Activated naive CD4-positive, alpha-beta T cell (primary cell): ENCODE measurements around the gene MYH9.
"Not testable (repeated sequence)": the region's sequence is repeated elsewhere in the genome, so short reads cannot be mapped to it uniquely, and the experiment has no call there.

ENCODE experiments used
- DNase-seq, 4 experiments: peaks; one replicate each; lab custom pipeline; 2025; lab: John Stamatoyannopoulos, UW

The MYH9 gene

DNA sequence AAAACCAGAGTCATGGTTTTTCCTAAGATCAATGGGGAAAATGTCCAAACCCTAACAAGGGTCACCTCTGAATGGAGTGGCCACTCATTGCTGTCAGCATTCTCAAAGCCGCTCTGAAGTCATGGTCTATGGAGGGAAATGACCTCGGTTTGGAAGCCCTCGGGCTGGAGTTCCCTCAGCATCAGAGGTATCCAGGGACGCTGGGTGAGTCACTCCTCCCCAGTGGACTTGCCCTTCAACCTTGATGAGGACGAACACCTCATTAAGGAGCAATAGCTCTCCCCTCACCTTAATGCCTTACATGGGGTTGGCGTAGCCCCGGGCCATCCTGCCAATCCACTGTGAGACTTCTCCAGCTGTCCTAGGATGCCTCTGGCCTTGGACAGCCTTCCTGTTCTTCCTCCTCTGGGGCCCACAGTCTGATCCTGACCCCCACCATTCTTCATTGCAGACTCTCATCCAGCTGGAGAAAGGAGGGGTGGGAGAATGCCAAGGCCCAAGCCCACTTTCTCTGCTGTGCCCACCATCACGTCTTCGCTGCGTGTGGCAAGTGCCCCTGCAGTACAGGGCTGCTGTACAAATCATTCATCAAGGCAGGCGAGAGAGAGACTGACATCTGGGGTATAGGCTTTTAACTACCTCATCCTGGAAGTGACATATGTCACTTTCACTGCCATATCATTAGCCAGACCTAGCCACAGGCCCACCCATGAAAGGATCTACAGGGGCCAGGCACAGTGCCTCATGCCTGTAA lies 25.4 kb upstream of the MYH9 start:
- no peak for DNase-seq

DNA sequence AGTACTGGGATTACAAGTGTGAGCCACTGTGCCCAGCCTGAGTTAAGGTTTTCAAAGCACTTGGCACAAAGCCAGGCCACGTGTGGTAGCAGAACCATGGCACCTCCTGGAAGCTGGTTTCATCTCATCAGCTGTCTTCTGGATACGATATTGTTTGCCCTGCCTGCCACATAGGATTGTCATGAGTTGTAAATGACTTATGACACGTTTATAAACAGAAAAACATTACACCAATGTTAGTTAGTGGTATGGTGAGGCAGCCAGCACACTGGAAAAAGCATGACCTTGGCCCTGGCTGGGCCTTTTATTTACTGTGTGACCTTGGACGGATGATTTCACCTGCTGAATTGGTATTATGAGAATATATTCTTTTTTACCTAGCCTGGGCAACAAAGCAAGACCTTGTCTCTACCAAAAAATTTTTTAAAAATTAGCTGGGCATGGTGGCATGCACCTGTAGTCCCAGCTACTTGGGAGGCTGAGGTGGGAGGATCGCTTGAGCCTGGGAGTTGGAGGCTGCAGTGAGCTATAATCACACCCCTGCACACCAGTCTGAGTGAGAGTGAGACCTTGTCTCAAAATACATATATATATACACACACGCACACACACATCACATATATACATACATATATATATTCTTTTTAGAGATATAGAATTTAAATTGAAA lies 24.0 kb upstream of the MYH9 start:
- DNase-seq = no peak

DNA sequence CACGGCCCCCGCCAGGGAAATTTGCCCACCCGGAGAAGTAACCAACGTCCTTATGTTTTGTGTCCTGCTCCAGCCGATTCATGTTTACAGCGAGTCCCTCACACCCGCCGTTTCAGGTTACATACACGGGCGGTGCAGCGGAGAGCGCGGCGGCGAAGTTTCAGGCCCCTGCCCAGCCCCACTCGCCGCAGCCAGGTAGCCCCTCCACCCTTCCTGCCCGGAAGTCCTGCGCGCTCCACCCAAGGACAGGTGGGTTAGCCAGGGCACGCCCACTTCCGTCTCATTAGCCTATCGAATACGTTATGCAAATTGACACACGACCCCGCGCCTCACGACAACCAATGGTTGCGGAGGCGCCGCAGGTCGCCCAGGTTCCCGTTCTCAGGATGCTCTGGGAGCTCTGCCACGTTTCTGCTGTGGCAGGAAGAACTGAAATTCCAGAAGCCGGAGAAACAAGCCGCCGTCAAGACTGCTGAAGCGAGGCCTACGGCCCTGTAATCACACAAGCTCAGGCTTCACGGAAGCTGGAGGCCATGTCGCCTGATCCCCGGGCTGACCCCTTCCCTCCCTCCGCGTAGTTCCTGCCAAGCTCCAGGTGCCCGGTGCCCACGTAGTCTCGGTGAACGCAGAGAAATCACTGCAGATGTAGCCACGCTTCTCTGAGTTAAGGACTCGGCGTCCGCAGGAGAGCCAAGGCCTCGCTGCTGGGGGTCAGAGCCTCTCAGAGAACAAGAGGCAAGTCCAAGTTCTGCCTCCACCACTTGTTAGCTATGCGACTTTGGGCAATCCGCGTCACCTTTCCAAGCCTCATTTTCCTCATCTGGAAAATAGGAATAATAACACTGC lies 22.4 kb upstream of the MYH9 start:
- DNase-seq = peak in 2 of 4 experiments; percentile 42 to 53

DNA sequence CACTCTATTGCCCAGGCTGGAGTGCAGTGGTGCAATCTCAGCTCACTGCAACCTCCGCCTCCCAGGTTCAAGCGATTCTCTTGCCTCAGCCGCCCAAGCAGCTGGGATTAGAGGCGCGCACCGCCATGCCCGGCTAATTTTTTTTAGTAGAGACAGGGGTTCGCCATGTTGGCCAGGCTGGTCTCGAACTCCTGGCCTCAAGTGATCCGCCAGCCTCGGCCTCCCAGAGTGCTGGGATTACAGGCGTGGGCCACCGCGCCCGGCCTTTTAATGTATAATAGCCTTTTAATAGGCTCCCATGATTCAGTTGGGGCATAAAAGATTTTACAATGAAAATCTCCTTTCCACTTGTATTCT lies 21.8 kb upstream of the MYH9 start:
- DNase-seq = not testable (repeated sequence)

DNA sequence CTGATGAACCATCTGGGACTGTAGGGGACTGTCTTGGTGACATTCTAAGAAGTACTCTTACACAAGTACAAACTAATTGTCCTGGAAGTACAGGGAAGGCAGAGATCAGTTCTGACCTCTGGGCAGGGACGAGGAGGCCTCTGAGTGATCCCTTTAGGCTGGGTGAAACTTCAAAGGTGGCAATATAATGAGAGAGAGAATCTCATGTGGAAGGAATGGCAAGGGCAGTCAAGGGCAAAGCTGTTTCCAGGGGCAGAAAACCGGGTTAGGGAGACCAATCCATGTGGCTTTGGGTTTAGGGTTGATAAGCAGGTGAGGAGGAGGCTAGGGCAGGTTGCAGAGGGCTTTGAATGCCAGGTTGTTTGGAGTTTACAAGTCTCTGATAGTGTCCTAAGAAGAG lies 21.3 kb upstream of the MYH9 start:
- DNase-seq = no peak

DNA sequence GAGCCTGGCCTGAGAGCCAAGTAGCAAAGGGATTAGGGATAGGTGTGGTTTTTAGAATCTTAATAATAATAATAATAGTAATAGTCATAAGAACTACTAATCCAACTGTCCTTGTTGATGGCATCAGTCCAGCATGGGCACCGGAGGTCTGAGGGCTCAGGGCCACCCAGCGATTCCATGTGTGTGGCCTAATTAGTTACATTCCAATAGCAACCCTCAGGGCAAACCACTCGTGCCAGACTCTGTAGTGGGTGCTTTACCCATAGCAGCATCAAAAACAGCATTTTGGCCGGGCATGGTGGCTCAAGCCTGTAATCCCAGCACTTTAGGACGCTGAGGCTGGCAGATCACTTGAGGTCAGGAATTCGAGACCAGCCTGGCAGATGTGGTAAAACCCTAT lies 19.0 kb upstream of the MYH9 start:
- no peak for DNase-seq

DNA sequence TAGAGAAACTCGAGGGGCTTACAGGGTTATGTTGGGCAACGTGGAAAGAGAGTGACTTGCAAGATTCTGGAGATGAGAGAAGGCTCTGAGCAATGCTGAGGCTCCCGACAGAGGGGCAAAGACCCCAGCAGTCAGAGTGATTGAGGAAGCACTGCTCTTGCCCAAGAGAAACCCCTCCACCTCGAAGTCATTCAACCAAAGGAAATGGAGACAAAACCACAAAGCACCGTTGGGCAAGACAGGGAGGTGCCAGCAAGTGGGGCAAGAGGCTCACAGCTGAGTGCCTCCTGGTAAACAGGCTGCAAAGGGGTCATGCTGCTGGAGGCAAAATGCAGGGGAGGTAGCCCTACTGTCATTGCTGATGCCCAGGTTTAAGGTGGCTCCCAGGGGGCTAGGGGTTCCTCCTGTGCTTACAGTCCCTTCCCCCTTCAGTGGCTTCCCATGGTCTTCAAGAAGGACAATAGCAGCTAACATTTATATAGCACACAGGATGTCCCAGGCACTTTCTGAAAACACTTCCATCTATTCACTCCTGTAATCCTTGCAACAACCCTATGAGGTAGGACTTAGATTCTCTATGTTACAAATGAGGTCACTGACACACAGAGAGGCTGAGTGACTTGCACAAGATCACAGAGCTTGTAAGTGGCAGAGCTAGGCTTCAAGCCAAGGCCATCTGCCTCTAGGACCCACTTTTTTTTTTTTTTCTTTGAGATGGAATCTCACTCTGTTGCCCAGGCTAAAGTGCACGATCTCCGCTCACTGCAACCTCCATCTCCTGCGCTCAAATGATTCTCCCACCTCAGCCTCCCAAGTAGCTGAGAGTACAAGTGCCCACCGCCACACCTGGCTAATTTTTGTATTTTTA lies 18.1 kb upstream of the MYH9 start:
- peak in 1 of 4 experiments; percentile 14 for DNase-seq

DNA sequence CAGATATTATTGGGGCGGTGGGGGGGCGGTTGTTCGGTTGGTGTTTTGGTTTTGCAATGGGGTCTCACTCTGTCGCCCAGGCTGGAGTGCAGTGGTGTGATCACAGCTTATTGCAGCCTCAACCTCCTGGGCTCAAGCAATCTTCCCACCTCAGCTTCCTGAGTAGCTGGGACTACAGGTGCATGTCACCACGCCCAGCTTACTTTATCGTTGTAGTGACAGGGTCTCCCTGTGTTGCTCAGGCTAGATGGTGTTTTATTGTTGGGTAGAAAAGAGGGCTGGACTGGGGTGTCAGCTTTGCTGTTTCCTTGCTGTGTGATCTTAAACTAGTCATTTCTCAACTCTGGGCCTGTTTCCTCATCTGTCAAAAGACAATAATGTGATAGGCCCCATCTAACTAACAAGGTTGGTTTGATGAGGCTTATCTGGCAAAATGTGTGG lies 17.5 kb upstream of the MYH9 start:
- DNase-seq = no peak

DNA sequence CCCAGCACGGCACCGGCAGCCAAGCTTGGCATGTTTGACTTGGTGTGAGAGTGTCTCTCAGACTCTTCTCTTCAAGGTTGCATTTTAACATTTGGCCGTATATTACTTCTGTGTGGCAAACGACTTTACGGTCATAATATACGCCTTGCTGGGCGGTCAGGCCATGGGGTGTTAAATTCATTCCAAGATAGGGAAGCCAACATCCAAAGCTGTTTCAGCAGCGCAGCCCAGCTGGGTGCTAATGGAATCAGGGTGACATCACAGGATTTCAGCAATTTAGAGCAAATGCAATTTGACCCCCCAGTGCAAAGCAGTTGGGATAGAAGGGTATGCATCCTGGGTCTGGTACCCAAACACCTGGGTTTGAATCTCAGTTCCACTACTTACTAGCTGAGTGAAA lies 16.7 kb upstream of the MYH9 start:
- no peak for DNase-seq

DNA sequence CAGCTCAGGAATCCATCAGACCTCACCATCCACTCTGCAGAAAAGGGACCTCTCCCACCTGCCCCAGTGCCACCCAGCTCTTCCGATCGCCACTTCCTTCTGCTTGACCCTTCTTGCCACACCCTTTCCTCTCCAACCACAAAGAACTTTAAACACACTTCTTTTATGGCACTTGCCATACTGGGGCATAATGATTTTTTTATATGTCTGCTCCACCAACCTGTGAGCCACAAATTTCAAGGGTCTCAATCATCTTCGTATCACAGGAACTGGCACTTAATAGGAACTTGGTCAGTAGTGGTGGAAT lies 11.7 kb upstream of the MYH9 start:
- DNase-seq = no peak

DNA sequence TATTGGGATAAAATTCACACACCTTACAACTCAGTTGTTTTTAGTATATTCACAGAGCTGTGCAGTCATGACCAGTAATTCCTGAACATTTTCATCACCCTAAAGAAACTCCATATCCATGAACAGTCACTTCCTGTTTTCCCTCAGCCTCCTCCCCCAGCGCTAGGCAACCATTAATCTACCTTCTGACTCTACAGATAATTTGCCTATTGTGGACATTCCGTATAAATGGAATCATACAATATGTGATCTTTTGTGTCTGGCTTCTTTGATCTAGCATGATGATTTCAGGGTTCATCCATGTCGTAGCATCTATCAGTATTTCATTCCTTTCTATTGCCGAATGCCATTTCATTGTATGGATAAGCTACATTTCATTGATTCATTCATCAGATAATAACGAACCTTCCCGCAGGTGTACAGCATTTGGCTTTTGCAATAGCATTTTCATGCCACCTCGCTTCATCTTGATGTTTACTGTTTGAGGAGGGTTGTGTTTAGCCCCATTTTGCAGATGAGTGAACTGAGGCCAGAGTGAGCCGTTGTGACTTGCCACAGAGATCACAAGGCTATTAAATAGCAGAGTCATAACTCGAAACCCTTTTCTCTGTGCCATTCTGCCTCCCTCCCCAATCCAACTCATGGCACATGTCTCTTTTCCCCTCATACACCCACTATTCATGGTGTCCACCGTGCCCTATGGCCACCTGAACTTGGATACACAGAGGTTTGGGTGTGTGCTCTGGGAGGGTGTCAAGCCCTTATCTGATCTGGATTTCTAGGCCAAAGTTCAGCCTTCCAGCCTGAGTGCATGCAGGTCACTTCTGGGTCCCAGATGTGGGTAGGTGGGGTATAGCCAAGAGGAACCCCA lies 11.1 kb upstream of the MYH9 start:
- DNase-seq = no peak

DNA sequence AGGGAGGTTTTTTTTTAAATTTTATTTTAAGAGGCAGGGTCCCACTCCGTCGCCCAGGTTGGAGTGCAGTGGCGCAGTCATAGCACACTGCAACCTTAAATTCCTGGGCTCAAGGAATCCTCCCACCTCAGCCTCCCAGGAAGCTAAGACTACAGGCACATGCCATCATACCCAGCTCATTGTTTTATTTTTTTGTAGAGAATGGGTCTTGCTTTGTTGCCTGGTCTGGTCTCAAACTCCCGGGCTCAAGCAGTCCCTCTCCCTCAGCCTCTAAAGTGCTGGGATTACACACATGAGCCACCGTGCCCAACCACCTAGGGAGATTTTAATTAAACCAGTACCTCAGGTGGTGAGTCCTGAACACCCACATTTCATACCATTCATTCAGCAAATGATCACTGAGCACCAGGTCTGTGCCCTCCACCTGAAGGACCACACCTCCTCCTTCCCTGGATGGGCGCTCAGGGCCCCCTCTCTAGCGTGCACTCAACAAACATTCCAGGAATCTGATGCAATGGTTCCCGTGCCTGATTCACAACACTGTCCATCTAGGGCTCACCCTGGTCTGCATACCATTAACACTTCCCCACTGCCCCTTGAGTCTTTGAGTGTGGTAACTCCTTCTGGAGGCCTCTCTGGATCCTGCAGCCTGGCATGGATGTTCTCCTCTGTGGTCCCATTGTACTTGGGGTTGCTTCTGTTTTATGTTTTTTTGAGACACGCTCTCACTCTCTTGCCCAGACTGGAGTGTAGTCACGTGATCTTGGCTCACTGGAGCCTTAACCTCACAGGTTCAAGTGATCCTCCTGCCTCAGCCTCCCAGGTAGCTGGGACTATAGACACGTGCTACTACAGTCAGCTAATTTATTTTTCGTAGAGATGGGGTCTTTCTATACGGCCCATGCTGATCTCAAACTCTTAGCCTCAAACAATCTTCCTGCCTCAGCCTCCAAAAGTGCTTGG lies 9.6 kb upstream of the MYH9 start:
- DNase-seq = no peak

DNA sequence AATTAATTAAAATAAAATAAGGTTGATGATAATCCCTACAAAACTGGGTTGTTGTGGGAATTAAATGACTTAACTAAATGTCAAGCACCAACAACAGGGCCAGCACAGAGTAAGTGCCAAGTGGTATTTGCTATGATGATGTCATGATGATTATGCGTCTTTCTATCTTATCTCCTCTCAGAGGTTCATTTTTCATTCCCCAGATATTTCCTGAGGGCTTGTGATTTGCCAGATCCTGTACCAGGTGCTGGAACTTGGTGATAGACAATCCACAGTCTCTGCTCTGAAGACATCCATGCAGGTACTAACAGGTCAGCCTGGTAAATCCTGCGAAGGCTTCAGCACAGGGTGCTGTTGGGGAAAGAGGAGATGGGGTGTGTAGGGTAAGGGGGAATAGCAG lies 8.1 kb upstream of the MYH9 start:
- DNase-seq = no peak

DNA sequence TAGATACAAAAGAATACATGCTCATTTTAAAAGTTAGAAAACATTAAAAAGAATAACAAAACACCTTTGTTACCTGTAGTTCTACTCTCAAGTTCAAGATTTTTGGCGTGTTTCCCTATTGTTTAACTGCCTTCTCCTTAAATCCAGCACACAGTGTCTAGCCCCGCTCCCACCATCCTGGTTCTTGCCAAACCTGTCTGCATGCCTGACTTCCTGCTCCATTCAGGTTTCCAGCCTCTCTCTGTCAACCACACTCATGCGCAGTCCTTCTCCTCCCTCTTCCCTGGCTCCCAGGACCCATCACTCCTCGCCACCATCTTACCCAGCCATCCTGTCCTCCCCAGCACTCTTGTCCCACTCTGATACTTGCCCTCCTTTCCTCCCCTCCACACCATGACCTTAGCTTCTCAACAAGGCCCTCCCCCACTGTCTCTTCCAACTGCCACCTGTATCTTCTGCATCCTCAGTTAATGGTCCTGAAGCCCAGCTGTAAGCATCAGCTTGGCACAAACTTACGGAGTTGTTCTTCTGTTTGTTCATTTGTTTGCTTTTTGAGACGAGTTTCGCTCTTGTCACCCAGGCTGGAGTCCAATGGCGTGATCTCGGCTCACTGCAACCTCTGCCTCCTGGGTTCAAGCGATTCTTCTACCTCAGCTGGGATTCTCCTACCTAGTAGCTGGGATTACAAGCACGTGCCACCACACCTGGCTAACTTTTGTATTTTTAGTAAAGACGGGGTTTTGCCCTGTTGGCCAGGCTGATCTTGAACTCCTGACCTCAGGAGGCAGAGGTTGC lies 7.5 kb upstream of the MYH9 start:
- no peak for DNase-seq

DNA sequence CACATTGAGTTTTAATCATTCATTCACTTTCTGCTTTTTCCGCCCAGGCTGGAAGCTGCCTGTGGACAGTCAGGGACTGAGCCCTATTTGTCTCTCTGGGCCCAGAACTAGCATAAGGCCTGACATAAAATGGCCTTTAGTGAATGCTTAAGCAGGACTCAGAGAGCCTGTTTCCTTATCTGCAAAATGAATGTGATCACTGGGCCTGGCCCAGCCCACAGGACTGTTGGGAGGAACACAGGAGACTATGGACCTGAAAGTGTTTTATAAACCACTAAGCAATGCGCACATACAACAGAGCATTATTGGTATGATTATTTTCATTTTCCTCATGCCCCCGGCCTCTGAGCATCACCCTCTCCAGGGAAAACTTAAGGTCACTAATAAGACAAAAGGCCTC lies 3.9 kb upstream of the MYH9 start:
- DNase-seq = no peak

DNA sequence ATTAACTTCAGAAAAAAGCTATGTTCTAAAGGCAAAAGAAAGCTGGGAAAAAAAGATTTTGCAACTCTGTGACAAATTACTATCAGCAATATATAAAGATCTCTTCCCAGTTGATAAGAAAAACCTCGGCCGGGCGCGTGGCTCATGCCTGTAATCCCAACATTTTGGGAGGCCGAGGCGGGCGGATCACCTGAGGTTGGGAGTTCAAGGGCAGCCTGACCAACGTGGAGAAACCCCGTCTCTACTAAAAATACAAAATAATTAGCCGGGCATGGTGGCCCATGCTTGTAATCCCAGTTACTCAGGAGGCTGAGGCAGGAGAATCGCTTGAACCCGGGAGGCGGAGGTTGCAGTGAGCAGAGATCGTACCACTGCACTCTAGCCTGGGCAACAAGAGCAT lies 1.4 kb upstream of the MYH9 start:
- DNase-seq = not testable (repeated sequence)

DNA sequence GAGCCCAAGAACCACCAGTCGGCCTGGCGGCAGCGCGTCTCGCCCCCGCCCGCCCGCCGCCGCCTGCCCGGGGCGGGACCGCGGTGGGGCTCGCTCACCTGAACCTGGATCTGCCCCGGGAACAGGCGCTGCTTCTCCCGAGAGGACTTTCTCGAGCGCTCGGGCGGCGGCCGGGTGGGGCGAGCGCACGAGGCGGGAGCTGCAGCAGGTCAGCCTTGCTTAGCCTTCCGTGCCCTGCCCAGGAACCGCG lies 133 bp downstream of the MYH9 start:
- peak in 1 of 4 experiments; percentile 45 for DNase-seq

DNA sequence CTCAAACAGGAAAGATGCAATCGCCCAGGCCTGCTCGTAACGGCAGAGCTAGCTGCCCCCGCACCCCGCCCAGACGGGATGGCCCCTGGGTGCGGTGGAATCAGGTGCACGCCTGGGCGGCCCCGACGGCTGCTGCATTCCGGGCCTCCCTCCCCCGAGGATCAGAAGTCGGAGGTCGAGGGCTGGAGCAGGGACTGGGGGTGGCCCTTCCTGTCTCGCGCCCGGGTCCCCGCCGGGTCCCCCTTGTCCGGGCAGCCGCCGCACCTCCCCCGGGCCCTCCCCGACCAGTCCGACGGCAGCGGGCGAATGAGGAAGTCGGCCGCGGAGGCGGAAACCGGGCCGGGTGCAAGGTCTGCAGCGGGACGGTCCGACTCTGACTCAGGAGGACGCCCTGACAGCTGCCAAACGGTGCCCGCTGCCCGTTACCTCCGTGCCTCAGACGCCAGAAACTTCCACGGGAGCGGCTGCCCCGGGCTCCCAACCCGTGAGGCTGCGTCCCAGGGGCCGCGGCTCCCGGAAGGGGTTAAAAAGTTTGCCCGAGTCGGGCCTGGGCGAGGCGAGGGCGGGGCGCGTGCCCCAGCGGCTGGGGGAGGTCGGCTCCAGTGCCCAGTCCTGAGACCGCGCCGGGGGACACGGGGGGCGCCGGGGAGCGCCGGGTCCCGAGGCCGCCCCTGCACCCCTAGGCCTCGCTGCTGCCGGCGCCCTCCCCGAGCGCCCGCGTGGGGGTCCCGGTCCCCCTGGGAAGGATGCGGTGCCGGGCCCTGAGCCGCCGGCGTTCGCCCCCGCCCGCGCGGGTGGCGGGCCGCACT lies 663 bp downstream of the MYH9 start:
- DNase-seq = no peak
